ENCODE data around the gene SPRED3.

GRCh38 chr19:38384209-38385027 is 4.1 kb upstream of the SPRED3 start:
- TF ChIP-seq CTCF (conservative IDR thresholded peaks at IDR 0.05 in 1 of 2, IDR thresholded peaks at IDR 0.05 in 1 of 2; ENCODE audit: low read depth in 1 of 2, low read length in 2 of 2) (peak; percentile 8 to 50), EZH2 (IDR thresholded peaks at IDR 0.05; ENCODE audit: low read length, missing control alignments) (no peak)

All from fibroblast of lung (primary cell).